NCI-H2227 (cell line): ENCODE results near the gene SPATA24.
"Not testable (repeated sequence)": the region's sequence is repeated elsewhere in the genome, so short reads cannot be mapped to it uniquely, and the experiment has no call there.

ENCODE experiments used
- DNase-seq: peaks from one replicate; lab custom pipeline; 2025; ENCODE audit not compliant: unreplicated experiment; lab: John Stamatoyannopoulos, UW

The SPATA24 gene, protein sequence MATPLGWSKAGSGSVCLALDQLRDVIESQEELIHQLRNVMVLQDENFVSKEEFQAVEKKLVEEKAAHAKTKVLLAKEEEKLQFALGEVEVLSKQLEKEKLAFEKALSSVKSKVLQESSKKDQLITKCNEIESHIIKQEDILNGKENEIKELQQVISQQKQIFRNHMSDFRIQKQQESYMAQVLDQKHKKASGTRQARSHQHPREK

DNA sequence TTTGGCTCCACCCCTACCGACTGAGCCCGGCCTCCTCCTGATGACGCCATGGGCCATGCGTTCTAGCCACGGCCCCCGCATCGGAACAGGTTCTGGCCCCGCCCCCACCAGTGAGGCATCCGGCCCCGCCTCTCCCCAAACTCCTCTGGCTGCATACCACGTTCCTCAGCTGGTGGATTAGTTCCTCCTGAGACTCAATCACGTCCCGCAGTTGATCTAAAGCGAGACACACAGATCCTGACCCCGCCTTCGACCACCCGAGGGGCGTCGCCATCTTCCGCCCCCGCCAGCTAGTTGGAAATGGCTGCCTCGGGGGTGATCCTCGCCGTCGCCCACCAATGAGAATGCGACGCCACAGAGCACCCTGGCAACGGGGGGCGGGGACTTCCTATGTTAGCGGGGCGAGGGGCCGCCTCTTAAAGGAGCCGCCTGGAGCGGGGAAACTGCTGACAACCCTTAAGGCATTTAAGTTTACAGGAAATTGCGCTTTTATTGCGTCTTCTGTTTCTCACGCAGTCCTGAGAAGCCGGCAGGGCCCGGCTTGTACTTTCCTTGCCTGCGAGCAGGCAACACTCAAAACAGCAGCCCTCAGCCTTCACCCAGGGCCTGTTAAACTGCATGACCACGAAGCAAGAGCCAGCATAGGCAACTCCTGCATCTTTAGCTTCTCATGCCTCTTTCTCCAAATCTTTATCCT is at the start of gene SPATA24:
Gene SPATA24, minus strand, starts transcription at position 303 of the 697 bp plus-strand sequence. Its CDS starts 29 bp downstream, at position 274.
- DNase-seq: peak; percentile 95

DNA sequence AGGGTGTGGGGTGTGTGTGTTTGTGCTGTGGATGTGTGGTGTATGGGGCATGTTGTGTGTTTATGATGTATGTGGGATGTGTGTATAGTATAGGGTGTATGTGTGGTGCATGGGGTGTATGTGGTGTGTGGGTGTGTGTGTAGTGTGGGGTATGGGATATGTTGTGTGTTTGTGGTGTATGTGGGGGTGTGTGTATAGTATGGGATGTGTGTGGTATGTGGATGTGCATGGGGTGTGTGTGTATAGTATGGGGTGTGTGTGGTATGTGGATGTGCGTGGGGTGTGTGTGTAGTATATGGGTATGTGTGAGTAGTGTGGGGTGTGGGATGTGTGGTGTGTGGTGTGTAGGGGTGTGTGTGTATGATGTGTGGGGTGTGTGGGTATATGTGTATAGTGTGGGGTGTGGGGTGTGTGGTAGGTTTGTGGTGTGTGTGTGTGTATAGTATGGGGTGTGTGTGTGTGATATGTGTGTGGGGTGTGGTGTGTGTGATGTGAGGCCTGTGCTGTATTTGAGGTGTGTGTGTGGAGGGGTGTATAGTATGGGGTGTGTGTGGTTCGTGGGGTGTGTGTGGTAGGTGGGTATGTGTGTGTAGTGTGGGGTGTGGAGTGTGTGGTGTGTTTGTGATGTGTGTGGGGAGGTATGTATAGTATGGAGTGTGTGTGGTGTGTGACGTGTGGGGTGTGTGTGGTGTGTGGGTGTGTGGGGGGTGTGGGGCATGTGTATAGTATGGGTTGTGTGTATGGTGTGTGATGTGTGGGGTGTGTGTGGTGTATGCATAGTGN is 48.2 kb upstream of the SPATA24 start:
- DNase-seq: no peak

DNA sequence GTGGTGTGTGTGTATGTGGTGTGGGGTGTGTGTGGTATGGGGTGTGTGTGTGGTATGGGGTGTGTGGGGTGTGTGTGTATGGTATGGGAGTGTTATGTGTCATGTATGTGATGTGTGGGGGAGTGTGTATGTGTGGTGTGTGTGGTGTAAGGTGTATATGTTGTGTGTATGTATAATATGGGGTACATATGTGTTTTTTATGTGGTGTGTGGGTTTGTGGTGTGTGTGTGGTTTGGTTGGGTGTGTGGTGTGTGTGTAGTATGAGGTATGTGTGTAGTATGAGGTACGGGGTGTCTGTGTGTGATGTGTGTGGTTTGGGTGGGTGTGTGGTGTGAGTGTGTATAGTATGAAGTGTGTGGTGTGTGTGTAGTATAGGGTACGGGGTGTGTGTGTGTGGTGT is 47.3 kb upstream of the SPATA24 start:
- no peak for DNase-seq

DNA sequence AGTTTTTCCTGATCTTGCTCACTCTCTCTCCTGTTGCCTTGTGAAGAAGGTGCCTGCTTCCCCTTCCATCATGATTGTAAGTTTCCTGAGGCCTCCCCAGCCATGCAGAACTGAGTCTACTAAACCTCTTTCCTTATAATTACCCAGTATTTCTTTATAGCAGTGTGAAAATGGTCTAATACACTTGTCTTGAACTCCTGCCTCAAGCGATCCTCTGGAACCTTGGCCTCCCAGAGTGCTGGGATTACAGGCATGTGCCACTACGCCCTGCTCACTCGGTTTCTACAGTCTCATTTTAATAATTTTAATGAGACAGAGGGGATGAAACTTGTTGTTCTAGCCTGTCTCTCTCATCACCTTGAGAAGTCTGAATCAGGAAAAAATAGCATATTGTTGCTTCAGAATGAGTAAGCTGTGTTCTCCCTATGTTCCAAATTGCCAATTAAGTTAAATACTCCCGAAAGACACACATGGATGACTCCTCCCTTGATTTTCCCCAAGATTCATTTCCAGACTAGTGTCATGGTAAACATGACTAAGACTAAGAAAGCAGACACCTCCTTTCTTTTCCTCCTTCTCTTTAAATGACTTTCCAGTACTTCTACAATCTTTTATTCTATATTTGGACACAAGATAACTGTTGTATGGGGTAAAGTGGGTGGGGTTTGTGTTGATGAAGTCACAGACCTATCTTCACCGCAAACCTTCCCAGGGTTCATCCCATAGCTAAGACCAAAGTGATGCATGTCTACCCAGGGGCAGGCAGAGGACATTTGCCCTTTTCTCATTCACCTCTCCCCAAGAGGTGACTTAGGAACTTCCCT is 43.3 kb upstream of the SPATA24 start:
- DNase-seq: no peak

DNA sequence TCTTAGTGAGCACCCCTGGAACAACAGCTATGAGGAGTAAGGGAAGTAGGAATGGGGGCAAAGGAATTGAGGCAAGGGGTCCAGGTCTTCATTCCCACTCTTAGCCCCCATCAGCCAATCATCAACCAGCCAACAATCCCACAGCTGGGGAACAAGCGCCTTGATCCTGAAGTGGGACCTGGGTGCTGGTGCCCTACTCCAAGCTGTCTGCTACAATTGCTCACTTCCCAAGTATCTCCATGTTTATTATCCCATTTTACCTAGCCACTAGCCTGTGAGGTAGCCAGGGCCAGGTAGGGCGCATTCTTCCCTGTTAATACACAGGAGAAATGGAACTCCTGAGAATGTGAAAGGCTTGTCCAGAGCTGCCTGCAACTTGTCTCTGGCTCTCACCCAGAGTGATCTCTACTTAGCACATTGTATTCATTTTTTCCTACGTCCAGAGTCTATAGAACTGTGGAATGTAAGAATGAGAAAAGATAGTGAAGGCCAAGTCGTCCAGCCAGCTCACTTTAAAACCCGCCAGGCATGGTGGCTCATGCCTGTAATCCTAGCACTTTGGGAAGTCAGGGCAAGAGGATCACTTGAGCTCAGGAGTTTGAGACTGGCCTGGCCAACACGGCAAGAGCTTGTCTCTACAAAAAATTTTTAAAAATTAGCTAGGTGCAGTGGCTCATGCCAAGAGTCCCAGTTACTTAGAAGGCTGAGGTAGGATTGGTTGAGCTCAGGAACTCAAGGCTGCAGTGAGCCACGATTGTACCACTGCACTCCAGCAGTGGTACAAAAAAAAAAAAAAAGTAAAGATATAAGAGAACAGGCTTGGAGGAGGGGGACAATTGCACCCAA is 41.7 kb upstream of the SPATA24 start:
- no peak for DNase-seq

DNA sequence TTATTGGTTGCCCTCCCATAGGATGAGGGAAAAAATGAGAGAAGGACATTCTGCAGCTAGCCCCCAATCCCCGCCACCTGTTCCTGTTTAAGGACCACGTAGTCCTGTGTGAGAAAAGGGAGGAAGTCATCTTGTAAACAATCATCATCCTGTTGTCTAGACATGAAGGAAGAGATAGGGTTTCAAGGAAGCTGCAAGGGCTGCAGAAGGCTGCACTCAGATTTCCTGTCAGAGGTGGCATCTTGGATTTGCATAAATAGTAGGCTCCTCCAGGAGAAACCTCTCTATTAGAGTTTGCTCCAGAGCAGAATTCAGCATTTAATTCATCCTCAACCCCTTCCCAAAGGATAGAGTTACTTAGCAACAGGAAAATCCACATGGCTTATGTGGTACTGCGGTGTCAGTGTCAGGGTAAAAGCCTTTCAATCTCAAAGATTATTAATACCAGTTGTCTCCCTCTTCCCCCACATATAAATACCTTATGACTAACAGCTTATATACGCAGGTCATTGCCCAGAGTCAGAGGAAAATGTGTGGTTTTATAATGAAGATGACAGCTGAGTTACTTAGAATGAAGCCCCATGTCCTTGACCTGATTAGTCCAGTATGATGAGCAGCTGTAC is 40.1 kb upstream of the SPATA24 start:
- peak; percentile 36 for DNase-seq

DNA sequence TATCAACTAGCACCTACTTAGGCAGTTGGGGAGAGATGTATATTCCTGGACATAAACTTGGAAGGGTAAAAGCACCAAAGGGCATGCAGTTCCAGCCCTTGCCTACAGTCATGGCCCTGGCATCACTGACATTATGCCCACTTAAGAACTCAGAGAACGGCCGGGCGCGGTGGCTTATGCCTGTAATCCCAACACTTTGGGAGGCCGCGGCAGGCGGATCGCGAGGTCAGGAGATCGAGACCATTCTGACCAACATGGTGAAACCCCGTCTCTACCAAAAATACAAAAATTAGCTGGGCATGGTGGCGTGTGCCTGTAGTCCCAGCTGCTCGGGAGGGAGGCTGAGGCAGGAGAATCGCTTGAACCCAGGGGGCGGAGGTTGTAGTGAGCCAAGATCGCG is 36.5 kb upstream of the SPATA24 start:
- DNase-seq: not testable (repeated sequence)

DNA sequence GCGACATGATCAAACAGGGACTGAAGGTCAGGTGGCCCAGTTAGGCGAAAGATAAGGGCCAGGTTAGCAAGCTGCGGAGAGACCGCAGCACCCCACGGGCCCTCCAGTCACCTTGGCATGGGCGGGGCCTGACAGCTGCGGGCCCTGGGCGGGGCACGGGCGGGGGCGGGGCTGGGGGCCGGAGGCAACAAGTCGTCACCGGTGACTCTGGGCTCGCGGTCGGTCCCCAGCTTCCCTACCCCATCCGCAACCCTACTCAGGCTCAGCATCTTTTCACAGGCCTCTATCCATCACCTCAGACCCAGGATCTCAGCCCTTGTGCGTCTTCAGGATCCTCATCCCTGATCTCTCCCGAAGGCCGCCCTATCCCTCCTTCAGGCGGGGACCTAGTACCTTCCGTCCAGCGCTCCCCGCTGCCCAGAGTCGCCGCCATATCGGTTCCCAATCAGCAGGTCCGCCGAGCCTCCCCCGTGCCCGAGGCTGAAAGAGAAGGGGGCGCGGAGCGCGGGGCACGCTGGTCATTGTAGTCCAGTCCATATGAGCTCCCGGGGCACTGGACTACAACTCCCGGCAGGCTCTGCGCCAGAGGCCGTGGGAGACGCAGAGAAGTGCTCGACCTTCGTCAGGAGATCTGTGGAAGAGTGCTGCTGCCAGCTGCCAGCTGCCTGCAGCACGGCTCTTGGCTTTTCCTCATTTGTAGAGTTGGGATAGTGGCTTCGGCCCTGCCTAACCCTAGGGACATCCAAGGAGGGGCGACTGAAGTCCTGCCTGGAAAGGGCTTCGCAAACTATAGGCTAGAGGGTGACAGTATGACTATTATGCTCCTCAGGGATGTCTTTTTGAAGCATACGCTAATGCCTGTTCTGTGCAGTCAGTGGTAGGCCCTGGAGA is 35.4 kb upstream of the SPATA24 start, which contains the start of gene DNAJC18:
Gene DNAJC18, minus strand, starts transcription at position 513 of the 891 bp plus-strand sequence. Its CDS starts 80 bp downstream, at position 433.
- peak; percentile 94 for DNase-seq

DNA sequence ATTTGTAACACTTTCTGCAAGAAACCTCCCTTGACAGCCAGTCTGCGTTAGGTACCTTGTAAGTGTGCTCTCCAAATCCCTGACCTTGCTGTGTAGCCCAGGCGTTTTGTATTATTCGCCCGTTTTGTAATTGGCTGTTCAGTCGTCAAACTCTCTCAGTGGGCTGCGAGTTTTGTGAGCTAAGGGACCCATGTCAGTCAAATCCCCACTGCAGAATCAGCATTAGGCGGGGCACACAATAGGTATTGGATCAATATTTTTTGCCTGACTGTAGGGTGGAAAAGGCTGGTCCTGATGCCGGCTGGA is 34.8 kb upstream of the SPATA24 start:
- DNase-seq: no peak

DNA sequence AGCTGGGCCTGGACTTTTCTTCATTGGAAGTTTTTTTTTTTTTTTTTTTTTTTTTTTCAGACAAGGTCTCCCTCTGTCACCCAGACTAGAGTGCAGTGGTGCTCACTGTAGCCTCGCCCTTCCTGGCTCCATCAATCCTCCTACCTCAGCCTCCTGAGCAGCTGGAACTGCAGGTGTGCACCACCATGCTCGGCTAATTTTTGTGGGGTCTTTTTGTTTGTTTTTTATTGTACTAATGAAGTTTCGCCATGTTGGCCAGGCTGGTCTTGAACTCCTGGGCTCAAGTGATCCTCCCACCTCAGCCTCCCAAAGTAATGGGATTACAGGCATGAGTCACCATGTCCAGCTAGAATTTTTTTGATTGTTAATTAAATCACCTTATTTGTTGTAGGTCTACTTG is 31.8 kb upstream of the SPATA24 start:
- DNase-seq: no peak

DNA sequence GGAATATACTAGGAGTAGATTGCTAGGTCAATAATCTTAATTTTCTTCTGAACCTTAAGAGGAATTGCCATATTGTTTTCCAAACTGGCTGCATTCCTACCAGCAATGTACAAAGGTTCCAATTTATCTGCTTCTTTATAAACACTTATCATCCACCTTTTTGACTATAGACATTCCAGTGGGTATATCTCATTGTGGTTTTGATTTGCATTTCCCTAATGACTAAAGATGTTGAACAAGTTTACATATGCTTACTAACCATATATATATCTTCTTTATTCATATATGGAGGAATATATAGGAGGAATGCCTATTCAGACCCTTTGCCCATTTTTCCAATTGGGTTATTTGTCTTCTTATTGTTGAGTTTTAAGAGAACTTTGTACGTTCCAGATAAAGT is 27.8 kb upstream of the SPATA24 start:
- no peak for DNase-seq

DNA sequence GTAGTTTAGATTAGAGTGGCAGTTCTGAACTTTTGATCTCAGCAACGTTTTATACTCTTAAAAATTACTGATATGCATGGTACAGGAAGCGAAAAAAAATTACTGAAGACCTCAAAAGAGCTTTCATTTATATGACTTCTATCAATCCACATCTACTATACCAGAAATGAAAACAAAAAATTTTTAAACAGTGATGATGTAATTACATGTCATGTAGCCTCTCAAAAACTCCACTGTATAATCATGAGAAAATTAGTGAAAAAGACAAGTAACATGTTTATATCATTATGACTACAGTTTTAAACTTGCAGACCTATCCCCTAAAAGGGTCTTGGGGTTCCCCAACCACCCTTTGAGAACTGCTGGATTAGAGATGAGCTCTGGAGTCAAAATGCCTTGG is 26.1 kb upstream of the SPATA24 start:
- no peak for DNase-seq

DNA sequence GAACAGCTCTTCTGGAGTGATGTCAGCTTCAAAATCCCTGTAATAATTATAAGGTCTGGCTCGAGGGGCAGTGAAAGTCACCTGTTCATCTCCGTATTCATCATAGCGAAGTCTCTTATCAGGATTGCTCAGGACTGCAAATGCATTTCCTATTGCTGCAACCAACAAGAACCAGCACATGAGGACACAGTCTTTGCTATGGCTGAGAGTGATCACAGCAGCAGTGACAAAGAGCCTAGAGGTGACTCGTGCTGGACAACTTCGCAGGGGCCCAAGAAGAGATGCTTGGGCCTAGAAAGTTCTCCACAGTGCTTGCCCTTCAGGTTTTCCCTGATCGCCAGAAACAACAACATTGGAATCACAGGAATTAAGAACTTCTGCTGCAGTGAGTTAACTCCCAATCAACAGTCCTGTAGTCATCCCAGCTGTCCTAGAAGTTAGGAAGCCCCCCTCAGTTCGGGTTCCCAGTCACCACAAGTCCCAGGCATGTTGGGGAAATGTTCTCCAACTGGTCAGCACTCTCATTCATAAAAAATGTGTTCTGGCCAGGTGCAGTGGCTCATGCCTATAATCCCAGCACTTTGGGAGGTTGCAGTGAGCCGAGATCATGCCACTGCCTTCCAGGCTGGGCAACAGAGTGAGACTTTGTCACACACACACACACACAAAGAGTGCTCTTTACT is 22.5 kb upstream of the SPATA24 start:
- no peak for DNase-seq

DNA sequence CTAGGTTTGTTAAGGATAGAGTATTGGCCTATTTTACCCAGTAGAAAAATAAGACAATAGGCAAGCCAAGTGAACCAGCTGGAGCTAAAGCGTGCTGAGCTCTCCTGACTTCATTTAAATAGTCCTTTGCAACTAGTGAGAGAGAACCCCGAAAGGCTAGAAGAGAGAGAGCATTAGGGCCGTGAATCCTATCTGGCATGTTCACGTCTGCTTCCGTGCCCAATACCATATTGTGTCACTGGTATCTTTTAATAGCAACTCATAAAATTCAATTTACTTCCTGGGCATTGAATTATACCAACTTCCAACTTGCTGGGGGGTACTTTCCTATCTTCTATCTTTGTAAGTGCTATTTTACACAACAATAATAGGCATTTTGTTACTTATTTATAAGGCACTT is 21.6 kb upstream of the SPATA24 start:
- DNase-seq: no peak

DNA sequence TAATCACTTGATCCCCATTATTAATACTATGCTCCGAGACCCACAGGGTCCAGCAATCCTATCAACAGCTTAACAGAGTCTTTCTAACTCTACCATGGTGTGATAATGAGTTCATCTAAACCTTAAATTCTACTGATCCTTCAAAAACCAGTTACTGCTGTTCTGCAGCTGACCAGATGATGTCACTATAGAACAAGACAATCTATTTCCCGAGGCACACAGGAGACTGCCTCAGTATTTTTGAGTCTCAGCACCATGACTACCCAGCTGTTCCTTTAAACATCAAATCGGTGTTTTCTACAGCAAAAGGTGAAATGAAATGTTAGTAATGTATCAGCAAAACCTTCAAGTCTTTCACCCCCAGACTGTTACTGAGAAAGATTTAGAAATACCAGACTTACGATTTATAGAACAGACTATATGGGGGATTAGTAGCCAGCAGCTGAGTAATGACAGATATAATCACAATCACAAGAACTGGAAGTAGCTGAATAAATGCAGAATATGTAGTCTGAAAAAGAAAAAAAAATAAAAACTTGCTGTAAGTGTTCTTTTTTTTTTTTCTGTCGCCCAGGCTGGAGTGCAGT is 18.5 kb upstream of the SPATA24 start:
- peak; percentile 72 for DNase-seq

DNA sequence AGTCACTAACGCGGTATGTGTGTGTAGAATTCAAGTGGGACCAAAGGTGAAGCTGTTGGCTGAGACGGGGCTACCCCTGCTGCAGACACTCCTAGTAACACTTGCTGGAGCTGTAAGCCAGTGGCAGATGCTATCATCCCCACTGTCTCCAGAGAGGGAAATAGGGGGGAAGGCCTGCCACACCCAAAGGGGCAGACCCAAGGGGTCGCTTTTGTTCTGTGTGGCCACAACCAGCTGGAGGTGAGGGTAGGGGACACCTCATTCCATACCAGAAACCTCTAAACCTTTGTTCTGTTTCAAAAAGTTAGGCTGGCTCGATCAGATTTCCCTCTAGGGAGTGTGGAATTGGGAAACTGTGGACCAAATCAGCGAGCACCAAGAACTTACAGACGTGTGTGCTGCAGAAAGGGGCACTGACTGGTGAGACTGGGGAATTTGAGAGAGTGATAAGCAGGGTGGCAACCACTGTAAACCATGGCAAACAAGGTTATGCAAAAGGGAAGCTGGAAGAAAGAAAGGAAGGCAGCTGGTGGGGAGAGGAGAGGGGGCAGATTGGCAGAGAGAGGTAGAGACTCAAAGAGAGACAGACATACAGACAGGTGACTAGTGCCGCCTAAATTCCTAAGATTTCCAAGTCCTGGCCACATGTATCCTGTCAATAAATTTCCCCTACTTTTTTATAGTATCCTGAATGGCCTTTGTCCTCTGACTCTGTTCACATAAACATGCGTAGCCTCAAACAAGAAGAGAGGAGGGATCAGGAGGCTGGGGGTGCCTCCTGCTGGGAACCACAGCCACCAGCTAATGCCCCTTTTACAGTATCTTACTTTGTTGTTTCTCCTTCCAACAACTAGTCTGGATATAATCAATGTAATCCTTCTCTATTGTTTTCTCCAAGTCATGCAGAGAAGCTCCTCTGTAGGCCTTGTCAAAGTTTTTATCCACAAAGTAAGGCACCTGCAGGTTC is 15.6 kb upstream of the SPATA24 start:
- no peak for DNase-seq

DNA sequence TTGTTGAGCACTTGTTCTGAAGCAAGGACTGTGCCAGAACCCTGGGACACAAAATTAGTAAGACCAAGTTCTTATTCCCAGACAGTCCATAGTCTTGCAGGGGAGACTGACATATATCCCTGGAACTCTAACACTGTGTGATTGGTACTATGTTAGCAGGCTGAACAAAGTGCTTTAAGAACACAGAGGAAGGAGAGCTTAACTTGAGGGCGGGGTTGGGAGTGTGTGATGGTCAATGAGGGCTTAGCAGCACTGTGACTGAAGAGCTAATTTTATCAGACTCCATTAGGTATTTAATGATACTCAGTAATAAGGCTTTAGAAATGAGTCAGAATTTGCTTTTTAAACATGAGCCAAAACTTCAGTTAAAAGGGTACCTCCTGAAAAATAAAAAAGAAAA is 14.9 kb upstream of the SPATA24 start:
- no peak for DNase-seq
